ENCODE measurements around the gene RB1.

- TF ChIP-seq POLR2A (IDR thresholded peaks at IDR 0.05) (no peak), CTCF (IDR thresholded peaks at IDR 0.05) (no peak)
Observed at GRCh38 chr13:48391257-48391656, 87.7 kb downstream of the RB1 start.

Data from Peyer's patch (tissue), 4 donors.